Omental fat pad (tissue), 4 donors: Measurements from ENCODE around the gene PCCA. TPM values are rescaled to one million over a fixed set of nuclear protein-coding genes. Genes with fewer than 3 reads are reported as not detected.
"Not testable (repeated sequence)": the region's sequence is repeated elsewhere in the genome, so short reads cannot be mapped to it uniquely, and the experiment has no call there.

ENCODE experiments used
- ATAC-seq: fragments of 150-250 bp; one replicate; pipeline ENCODE4 v1.9.1; 2016; ENCODE audit warnings: mild to moderate bottlenecking, moderate library complexity; ENCODE audit not compliant: low FRiP score
- DNase-seq: peaks from one replicate; pipeline ENCODE4 v3.0.0-alpha.2; 2019; ENCODE audit warnings: low spot score
- CTCF ChIP-seq, 3 donors: fragments of 450-650 bp; IDR thresholded peaks; one replicate each; pipeline ENCODE4 v1.5.1; 2016 to 2017; ENCODE audit warnings: antibody characterized with exemption in 3 of 3, mild to moderate bottlenecking in 3 of 3, moderate library complexity in 2 of 3
- total RNA-seq, 4 donors: library from RNA; depleted of rRNA; stranded (reverse); fragments of >200 nt; gene quantifications; one replicate each; pipeline ENCODE4 v1.1.0, GENCODE V29; 2016

The PCCA gene
- total RNA-seq, 4 donors from 2014 or later: 27.5 to 61.6 (median 49.2) TPM

DNA sequence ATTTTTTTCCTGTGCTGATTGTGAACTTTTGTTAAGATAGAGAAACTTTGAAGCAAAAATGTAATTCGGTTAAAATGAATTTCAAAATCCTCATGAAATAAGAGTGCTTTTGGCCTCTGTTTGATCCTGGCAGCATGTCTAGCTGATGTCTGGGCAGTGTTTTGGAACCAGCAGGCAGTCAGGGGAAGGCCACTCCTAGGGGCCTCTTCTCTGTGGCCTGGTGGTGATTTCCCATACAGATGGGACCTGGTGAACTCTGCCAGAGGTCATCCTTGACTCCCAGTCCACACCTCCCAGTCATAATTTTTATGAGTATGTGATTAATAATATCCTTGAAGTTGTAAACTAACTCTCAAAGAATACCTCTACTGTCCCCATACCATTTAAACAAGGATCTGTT, 226.6 kb downstream of the PCCA start:
- TF ChIP-seq CTCF (IDR thresholded peaks at IDR 0.05): no peak
- DNase-seq: no peak
- no peak for ATAC-seq

GRCh38 chr13:100318473-100318872, 229.6 kb downstream of the PCCA start:
- not testable (repeated sequence) for DNase-seq, ATAC-seq

DNA sequence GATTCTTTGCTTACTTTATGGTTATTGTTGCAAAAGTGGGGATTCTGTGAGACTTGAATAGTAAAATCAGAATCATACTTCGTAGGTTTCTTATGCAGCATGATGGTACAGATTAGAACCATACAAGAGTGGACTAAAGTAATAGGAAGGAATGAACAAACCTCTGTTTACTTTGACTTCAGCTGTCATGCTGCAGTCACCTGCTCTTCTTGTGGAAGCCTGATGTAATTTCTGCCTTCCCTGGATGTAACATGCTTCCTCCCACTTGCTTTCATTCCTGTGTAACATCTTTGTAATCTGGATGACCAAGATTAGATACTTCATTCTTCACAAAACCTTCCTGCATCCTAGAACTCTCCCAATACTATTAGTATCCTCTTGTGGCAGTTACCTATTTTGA, 235.0 kb downstream of the PCCA start:
- ATAC-seq (no peak), DNase-seq (no peak)
- no peak for TF ChIP-seq CTCF (IDR thresholded peaks at IDR 0.05)

DNA sequence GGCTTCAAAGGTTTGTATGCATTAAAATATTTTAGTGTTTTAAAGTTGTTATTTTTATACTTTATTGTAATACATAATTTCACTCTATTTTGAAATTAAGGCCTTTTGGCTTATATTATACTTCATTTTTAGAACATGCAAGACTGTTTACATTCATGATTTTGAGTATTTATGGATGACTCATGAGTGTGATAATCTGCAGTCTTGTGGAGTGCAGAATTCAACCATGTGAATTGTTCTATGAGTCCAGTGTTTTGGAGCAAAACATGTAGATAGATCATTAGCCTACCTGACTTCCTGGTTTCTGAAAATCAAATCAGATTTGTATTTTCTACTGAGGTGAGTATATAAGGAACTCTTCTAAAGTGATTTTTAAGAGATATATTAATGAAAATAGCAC, 241.8 kb downstream of the PCCA start:
- ATAC-seq (no peak), DNase-seq (no peak)
- no peak for TF ChIP-seq CTCF (IDR thresholded peaks at IDR 0.05)

- no peak for ATAC-seq
- DNase-seq: no peak
Observed at GRCh38 chr13:100333141-100333540, 244.2 kb downstream of the PCCA start.

DNA sequence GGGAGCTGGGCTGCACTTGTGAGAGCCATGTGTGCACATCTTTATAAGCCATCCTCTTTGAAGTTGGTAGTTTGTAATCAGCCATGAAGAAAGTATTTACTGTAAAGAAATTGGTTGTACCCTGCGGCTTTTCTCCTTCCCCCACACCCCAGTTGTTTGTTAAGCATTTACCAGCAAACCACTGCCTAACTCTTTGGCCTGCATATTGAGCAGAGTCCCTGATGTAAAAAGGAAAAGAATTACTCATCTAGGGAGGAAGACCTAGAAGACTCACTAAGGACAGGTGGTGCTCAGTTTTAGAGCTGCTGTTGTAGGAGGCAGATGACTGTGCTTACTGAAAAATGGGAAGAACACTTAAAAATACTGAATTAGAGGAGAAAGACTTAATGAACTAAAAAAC, 245.3 kb downstream of the PCCA start:
- ATAC-seq (no peak), DNase-seq (no peak)
- TF ChIP-seq CTCF (IDR thresholded peaks at IDR 0.05): no peak

More at GRCh38 chr13:100333141-100333540, 244.2 kb downstream of the PCCA start:
- TF ChIP-seq CTCF (IDR thresholded peaks at IDR 0.05): no peak

DNA sequence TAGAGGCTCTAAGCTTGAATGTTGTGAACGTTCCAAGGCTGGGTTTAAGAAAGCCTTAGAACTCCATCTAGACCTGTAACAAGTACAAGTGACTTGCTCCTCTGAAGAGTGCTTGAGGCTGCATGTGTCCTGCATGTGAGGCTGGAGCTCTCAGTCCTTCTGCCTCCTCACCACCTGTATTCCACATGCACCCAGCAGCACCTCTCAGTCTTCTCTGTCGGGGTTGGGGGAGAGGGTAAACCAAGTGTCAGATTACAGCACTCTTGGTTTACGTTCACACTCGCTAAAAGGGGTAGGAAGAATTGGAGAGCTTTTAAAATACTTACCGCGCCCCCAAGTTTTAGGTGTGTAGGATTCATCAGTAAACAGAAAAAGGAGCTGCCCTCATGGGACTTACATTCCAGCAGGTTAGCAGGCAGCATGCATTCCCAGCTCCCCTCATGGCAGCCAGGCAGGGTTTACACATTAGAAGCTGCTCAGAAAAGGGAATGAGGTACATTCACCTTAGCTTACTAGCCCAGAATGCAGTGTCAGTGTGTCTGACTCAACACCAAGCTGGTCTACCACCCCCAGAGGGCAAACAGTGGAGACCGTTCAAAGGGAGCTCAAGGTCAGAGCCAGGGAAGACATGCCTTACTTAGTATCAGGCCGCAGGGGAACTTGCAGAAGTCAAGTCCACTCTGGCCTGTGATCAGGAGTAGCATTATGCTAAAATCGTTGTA, 248.1 kb downstream of the PCCA start:
- DNase-seq: no peak
- no peak for TF ChIP-seq CTCF (IDR thresholded peaks at IDR 0.05)
- no peak for ATAC-seq
